Measurements from ENCODE around the gene PARP6. TPM values are rescaled to one million over a fixed set of nuclear protein-coding genes. Genes with fewer than 3 reads are reported as not detected.
A peak's percentile ranks its signal among the peaks of the same experiment; 100 is the strongest.

PARP6 gene
- total and polyA plus RNA-seq, 8 donors, result 29.6 to 101 (median 63.6) TPM

- peaks cover 8 to 33% (median 28%) of the 10 kb centered on the region in 4 donors for H3K4me1 ChIP-seq
- no peaks in the 10 kb centered on the region for H3K27me3 ChIP-seq
- H3K4me3 ChIP-seq, result peak overlapping the region in 3 of 4 donors; percentile 81 to 88 (median 84)
- DNase-seq, result no peak
- intact Hi-C loops (cut with DNase I; ENCODE audit: low total_unique reads), result no loop called here
- no peak for TF ChIP-seq POLR2AphosphoS5 (IDR thresholded peaks at IDR 0.05)
- no peak for TF ChIP-seq POLR2A (IDR thresholded peaks at IDR 0.05)
- no peak for TF ChIP-seq EP300 (IDR thresholded peaks at IDR 0.05)
- 72 to 80% (median 79%) methylated on average over 4 of the region's 4 CpGs for WGBS, 5 donors
- no peaks in the 10 kb centered on the region for H3K9me3 ChIP-seq
- H3K27ac ChIP-seq, result peak overlapping the region in 4 of 5 donors; percentile 89 to 95 (median 92)
- peaks cover 16 to 38% (median 35%) of the 10 kb centered on the region in 4 donors for H3K36me3 ChIP-seq
Observed at GRCh38 chr15:72271221-72271620, 1.1 kb downstream of the PARP6 start.

DNA sequence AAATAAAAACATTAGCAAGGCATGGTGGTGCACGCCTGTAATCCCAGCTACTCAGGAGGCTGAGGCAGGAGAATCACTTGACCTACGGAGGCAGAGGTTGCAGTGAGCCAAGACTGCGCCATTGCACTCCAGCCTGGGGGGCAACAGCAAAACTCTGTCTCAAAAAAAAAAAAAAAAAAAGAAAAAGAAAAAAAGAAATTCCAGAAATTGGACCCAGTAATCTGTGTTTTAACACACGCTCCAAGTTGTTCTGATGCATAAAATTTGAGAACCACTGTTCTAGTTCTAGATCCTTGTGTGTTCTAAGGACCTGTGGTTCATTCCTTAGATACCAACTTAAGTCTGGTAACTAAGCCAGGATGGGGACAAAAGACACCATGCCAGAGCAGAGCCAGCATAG lies 2.6 kb downstream of the PARP6 start:
- H3K27me3 ChIP-seq, result no peaks in the 10 kb centered on the region
- H3K4me1 ChIP-seq, result peaks cover 8 to 33% (median 28%) of the 10 kb centered on the region in 4 donors
- H3K27ac ChIP-seq, result no peak overlapping the region
- 91 to 97% (median 94%) methylated on average over 4 of the region's 4 CpGs for WGBS, 5 donors
- intact Hi-C loops (cut with DNase I; ENCODE audit: low total_unique reads), result no loop called here
- TF ChIP-seq EP300 (IDR thresholded peaks at IDR 0.05) (no peak), POLR2A (IDR thresholded peaks at IDR 0.05) (no peak), POLR2AphosphoS5 (IDR thresholded peaks at IDR 0.05) (no peak)
- TF ChIP-seq, protein P1, sequence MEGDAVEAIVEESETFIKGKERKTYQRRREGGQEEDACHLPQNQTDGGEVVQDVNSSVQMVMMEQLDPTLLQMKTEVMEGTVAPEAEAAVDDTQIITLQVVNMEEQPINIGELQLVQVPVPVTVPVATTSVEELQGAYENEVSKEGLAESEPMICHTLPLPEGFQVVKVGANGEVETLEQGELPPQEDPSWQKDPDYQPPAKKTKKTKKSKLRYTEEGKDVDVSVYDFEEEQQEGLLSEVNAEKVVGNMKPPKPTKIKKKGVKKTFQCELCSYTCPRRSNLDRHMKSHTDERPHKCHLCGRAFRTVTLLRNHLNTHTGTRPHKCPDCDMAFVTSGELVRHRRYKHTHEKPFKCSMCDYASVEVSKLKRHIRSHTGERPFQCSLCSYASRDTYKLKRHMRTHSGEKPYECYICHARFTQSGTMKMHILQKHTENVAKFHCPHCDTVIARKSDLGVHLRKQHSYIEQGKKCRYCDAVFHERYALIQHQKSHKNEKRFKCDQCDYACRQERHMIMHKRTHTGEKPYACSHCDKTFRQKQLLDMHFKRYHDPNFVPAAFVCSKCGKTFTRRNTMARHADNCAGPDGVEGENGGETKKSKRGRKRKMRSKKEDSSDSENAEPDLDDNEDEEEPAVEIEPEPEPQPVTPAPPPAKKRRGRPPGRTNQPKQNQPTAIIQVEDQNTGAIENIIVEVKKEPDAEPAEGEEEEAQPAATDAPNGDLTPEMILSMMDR (IDR thresholded peaks at IDR 0.05), result no peak
- no peak for DNase-seq
- H3K36me3 ChIP-seq, result peaks cover 31 to 53% (median 49%) of the 10 kb centered on the region in 4 donors
- no peaks in the 10 kb centered on the region for H3K9me3 ChIP-seq
- H3K4me3 ChIP-seq, result no peak overlapping the region

- Histone ChIP-seq H3K27me3 (no peaks in the 10 kb centered on the region), H3K4me3 (no peak overlapping the region), H3K36me3 (peaks cover 76 to 99% (median 94%) of the 10 kb centered on the region in 4 donors), H3K9me3 (no peaks in the 10 kb centered on the region), H3K27ac (no peak overlapping the region), H3K4me1 (peaks cover 0 to 6% (median 1%) of the 10 kb centered on the region in 4 donors)
- TF ChIP-seq POLR2AphosphoS5 (IDR thresholded peaks at IDR 0.05) (no peak), EP300 (IDR thresholded peaks at IDR 0.05) (no peak), POLR2A (IDR thresholded peaks at IDR 0.05) (no peak)
- TF ChIP-seq, protein P1 (IDR thresholded peaks at IDR 0.05), result no peak
- intact Hi-C loops (cut with DNase I; ENCODE audit: low total_unique reads), result no loop called here
- DNase-seq, result no peak
- 86 to 96% (median 93%) methylated on average over 5 of the region's 5 CpGs for WGBS, 5 donors
Observed at GRCh38 chr15:72265031-72265430, 7.3 kb downstream of the PARP6 start.

DNA sequence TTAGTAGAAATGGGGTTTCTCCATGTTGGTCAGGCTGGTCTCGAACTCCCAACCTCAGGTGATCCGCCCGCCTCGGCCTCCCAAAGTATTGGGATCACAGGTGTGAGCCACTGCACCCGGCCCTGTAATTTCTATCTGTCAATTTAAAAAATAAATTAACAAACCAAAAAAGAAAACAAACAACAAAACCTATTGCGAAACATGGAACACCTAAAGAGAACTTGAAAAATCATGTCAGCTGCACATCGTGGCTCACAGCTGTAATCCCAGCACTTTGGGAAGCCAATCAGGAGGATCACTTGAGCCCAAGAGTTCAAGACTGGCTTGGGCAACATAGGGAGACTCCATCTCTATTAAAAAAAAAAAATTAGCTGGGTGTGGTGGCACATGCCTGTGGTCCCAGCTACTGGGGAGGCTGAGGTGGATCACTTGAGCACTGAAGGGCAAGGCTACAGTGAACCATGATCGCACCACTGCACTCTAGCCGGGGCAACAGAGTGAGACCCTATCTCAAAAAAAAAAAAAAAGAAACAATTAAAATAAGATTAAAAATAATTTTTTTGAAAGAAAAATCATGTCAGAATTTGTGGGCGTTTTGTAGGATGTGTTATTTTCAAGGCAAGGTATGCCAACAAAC lies 19.6 kb downstream of the PARP6 start:
- 93 to 98% (median 95%) methylated on average over 10 of the region's 10 CpGs for WGBS, 5 donors
- Histone ChIP-seq H3K4me3 (no peak overlapping the region), H3K9me3 (no peaks in the 10 kb centered on the region), H3K4me1 (no peaks in the 10 kb centered on the region), H3K27ac (no peak overlapping the region), H3K36me3 (peaks cover 70 to 100% (median 100%) of the 10 kb centered on the region in 4 donors), H3K27me3 (no peaks in the 10 kb centered on the region)
- no peak for TF ChIP-seq EP300 (IDR thresholded peaks at IDR 0.05)
- TF ChIP-seq POLR2A (IDR thresholded peaks at IDR 0.05), result no peak
- TF ChIP-seq POLR2AphosphoS5 (IDR thresholded peaks at IDR 0.05), result no peak
- TF ChIP-seq, protein P1 (IDR thresholded peaks at IDR 0.05), result no peak
- no peak for DNase-seq
- intact Hi-C loops (cut with DNase I; ENCODE audit: low total_unique reads), result no loop called here

All from stomach (tissue), 9 donors.